OCI-LY3 (cell line): ENCODE measurements around the gene TSPEAR.

ENCODE experiments used
- CTCF ChIP-seq: fragments of 200-600, 300-600 bp; sonication (generic); IDR thresholded peaks from 2 replicates; pipeline ENCODE4 v1.5.1; 2014; ENCODE audit warnings: antibody characterized with exemption, low read length, low read depth
- EZH2phosphoT487 ChIP-seq: fragments of 200-600 bp; shearing (Covaris generic); IDR thresholded peaks from 2 replicates; pipeline ENCODE4 v1.6.1; 2018; ENCODE audit warnings: antibody characterized with exemption, mixed run types, low read depth

- TF ChIP-seq CTCF (no peak), EZH2phosphoT487 (no peak)
Observed at GRCh38 chr21:44732263-44732662, 20.9 kb upstream of the TSPEAR start.
